Osteocyte (in vitro differentiated cells): ENCODE data around the gene ATP4A. TPM values are rescaled to one million over a fixed set of nuclear protein-coding genes. Genes with fewer than 3 reads are reported as not detected.

Experiments
- DNase-seq: peaks from one replicate; pipeline ENCODE4 v3.0.0; 2021; ENCODE audit warnings: mixed read lengths; ENCODE audit not compliant: unreplicated experiment; ENCODE audit errors: extremely low spot score
- H3K27ac Mint-ChIP-seq: one replicate; pipeline ENCODE4 v1.8.0; 2021; ENCODE audit warnings: mild to moderate bottlenecking, mixed read lengths; ENCODE audit not compliant: unreplicated experiment
- H3K27me3 Mint-ChIP-seq: one replicate; pipeline ENCODE4 v1.8.0; 2021; ENCODE audit warnings: mixed read lengths; ENCODE audit not compliant: unreplicated experiment
- H3K36me3 Mint-ChIP-seq: one replicate; pipeline ENCODE4 v1.8.0; 2021; ENCODE audit warnings: mixed read lengths; ENCODE audit not compliant: unreplicated experiment
- H3K4me1 Mint-ChIP-seq: one replicate; pipeline ENCODE4 v1.8.0; 2021; ENCODE audit warnings: mixed read lengths; ENCODE audit not compliant: unreplicated experiment
- H3K4me3 Mint-ChIP-seq: one replicate; pipeline ENCODE4 v1.8.0; 2021; ENCODE audit warnings: mild to moderate bottlenecking, moderate library complexity, mixed read lengths; ENCODE audit not compliant: unreplicated experiment
- H3K9me3 Mint-ChIP-seq: one replicate; pipeline ENCODE4 v1.8.0; 2021; ENCODE audit warnings: mixed read lengths; ENCODE audit not compliant: unreplicated experiment
- total RNA-seq: library from RNA; stranded (reverse); gene quantifications from 2 replicates; pipeline ENCODE4 v1.2.1, GENCODE V29; 2021
- TF ChIP-seq, protein P1 (sequence below): fragments of 200-600 bp; sonication (generic); IDR thresholded peaks from 2 replicates; pipeline ENCODE4 v1.5.0; 2021; ENCODE audit warnings: antibody characterized with exemption, mild to moderate bottlenecking, moderate library complexity

Gene ATP4A
- total RNA-seq, 1 donor from 2014 or later: not detected

DNA sequence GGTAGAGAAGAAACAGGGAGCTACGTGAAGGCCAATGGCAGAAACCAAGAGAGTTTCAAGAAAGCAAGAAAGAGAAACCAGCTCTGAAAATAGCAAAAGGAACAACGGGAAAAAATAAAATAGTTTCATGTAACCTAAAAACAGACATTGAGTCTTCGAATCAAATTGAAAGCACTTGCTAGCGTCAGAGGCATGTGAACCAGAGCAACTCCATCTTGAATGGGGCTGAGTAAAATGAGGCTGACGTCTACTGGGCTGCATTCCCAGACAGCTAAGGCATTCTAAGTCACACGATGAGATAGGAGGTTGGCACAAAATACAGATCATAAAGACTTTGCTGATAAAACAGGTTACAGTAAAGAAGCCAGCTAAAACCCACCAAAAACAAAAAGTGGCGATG is 15.2 kb upstream of the ATP4A start:
- H3K27ac Mint-ChIP-seq: no peak overlapping the region

DNA sequence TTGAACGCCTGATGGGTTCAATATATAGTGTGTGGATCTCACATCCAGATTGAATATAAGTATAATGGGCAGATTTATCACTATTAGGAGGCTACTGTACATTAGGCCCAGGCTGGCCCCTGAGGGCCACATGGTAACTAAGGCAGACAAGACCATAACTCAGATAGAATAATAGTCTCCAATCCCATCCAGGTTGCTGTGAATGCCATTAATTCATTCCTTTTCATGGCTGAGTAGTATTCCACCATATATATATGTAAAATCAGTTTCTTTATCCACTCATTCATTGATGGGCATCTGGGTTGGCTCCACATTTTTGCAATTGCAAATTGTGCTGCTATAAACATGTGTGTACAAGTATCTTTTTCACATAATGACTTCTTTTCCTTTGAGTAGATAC is 14.5 kb upstream of the ATP4A start:
- no peaks in the 10 kb centered on the region for H3K36me3 Mint-ChIP-seq
- H3K27ac Mint-ChIP-seq: no peak overlapping the region
- no peak for DNase-seq
- TF ChIP-seq, protein P1, sequence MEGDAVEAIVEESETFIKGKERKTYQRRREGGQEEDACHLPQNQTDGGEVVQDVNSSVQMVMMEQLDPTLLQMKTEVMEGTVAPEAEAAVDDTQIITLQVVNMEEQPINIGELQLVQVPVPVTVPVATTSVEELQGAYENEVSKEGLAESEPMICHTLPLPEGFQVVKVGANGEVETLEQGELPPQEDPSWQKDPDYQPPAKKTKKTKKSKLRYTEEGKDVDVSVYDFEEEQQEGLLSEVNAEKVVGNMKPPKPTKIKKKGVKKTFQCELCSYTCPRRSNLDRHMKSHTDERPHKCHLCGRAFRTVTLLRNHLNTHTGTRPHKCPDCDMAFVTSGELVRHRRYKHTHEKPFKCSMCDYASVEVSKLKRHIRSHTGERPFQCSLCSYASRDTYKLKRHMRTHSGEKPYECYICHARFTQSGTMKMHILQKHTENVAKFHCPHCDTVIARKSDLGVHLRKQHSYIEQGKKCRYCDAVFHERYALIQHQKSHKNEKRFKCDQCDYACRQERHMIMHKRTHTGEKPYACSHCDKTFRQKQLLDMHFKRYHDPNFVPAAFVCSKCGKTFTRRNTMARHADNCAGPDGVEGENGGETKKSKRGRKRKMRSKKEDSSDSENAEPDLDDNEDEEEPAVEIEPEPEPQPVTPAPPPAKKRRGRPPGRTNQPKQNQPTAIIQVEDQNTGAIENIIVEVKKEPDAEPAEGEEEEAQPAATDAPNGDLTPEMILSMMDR: no peak
- H3K27me3 Mint-ChIP-seq: peaks cover 3% of the 10 kb centered on the region
- H3K9me3 Mint-ChIP-seq: peaks cover 21% of the 10 kb centered on the region
- no peak overlapping the region for H3K4me3 Mint-ChIP-seq
- H3K4me1 Mint-ChIP-seq: no peaks in the 10 kb centered on the region

More for the DNA sequence above, 15.2 kb upstream of the ATP4A start:
- TF ChIP-seq, protein P1: no peak
- peaks cover 4% of the 10 kb centered on the region for H3K27me3 Mint-ChIP-seq
- H3K36me3 Mint-ChIP-seq: no peaks in the 10 kb centered on the region
- peaks cover 21% of the 10 kb centered on the region for H3K9me3 Mint-ChIP-seq
- DNase-seq: no peak
- H3K4me1 Mint-ChIP-seq: no peaks in the 10 kb centered on the region
- no peak overlapping the region for H3K4me3 Mint-ChIP-seq

DNA sequence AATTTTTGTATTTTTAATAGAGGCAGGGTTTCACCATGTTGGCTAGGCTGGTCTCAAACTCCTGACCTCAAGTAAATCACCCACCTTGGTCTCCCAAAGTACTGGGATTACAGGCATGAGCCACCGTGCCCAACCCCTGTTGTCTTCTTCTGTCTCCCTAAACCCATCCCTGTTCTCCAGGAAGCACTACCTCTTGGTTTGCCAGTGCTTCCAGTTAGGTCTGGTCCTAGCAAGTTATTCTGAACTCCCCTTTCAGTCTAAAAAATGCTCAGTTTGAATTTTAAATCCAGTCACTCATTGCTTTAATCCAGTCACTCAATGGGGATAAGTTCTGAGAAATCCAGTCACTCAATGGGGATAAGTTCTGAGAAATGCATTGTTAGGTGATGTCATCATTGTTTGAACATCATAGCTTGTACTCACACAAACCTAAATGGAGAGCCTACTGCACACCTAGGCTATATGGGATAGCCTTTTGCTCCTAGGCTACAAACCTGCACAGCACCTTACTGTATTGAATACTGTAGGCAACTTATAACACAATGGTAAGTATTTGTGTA is 8.0 kb upstream of the ATP4A start:
- H3K27me3 Mint-ChIP-seq: peaks cover 14% of the 10 kb centered on the region
- peaks cover 10% of the 10 kb centered on the region for H3K9me3 Mint-ChIP-seq
- H3K4me1 Mint-ChIP-seq: no peaks in the 10 kb centered on the region
- H3K36me3 Mint-ChIP-seq: no peaks in the 10 kb centered on the region
- no peak overlapping the region for H3K4me3 Mint-ChIP-seq
- H3K27ac Mint-ChIP-seq: no peak overlapping the region
- no peak for DNase-seq
- TF ChIP-seq, protein P1: no peak

DNA sequence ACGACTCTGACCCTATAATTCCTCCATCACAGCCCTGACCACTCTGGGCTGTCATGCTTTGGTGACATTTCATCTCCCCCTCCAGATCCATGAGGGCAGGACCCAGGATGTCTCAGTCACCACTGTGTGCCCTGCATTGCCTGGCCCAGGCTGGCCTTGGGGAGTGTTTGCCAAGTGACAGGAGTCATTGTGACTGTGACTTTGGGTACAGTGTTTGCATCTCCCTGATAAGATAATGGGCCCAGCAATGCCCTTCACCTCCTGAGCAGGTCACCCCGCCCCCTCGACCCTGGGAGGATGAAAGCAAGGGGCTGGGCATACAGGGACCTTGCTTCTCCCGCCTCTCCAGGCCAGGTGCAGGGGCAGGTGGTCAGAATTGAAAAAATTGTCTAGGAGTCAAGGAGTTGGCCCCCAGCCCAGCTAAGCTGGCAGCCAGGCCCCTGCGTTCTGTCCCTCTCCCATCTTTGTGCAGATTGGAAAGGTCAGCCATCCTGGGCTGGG is 5.9 kb upstream of the ATP4A start:
- H3K27me3 Mint-ChIP-seq: peaks cover 18% of the 10 kb centered on the region
- H3K4me3 Mint-ChIP-seq: no peak overlapping the region
- H3K4me1 Mint-ChIP-seq: no peaks in the 10 kb centered on the region
- no peaks in the 10 kb centered on the region for H3K36me3 Mint-ChIP-seq
- TF ChIP-seq, protein P1: no peak
- no peaks in the 10 kb centered on the region for H3K9me3 Mint-ChIP-seq
- DNase-seq: no peak
- H3K27ac Mint-ChIP-seq: no peak overlapping the region

- H3K9me3 Mint-ChIP-seq: no peaks in the 10 kb centered on the region
- no peak for DNase-seq
- H3K36me3 Mint-ChIP-seq: no peaks in the 10 kb centered on the region
- TF ChIP-seq, protein P1: no peak
- peaks cover 13% of the 10 kb centered on the region for H3K27me3 Mint-ChIP-seq
- no peak overlapping the region for H3K4me3 Mint-ChIP-seq
- H3K27ac Mint-ChIP-seq: no peak overlapping the region
- H3K4me1 Mint-ChIP-seq: no peaks in the 10 kb centered on the region
Observed at GRCh38 chr19:35566738-35567137, 3.3 kb upstream of the ATP4A start.
